IPS-20b (cell line): ENCODE results near the gene ASPG.

Experiments used
- H3K27ac ChIP-seq: one replicate; pipeline ENCODE4 v1.5.1; 2013; ENCODE audit warnings: low read length
- H3K27me3 ChIP-seq: 2 replicates; pipeline ENCODE4 v1.6.1; 2013; ENCODE audit warnings: mild to moderate bottlenecking, low read length, inconsistent platforms; ENCODE audit not compliant: insufficient read depth
- H3K36me3 ChIP-seq: 2 replicates; pipeline ENCODE4 v1.6.1; 2013; ENCODE audit warnings: low read depth, mild to moderate bottlenecking, inconsistent platforms, low read length, moderate library complexity; ENCODE audit not compliant: insufficient read depth
- H3K4me1 ChIP-seq: 2 replicates; pipeline ENCODE4 v1.6.1; 2013; ENCODE audit warnings: mild to moderate bottlenecking, control low read depth, inconsistent platforms, low read length, moderate library complexity; ENCODE audit not compliant: insufficient read depth
- H3K4me3 ChIP-seq: 2 replicates; pipeline ENCODE4 v1.5.1; 2013; ENCODE audit warnings: mild to moderate bottlenecking, low read length, inconsistent platforms
- H3K9ac ChIP-seq: 2 replicates; pipeline ENCODE4 v1.6.1; 2013; ENCODE audit warnings: low read depth, mild to moderate bottlenecking, inconsistent platforms, low read length, moderate library complexity
- H3K9me3 ChIP-seq: 2 replicates; pipeline ENCODE4 v1.6.1; 2013; ENCODE audit warnings: mild to moderate bottlenecking, low read depth, low read length, inconsistent platforms; ENCODE audit not compliant: insufficient read depth

Gene ASPG

GRCh38 chr14:104096318-104096717, 10.8 kb downstream of the ASPG start:
- Histone ChIP-seq H3K9me3 (no peaks in the 10 kb centered on the region), H3K36me3 (no peaks in the 10 kb centered on the region), H3K9ac (no peak overlapping the region), H3K27me3 (no peaks in the 10 kb centered on the region), H3K4me1 (no peaks in the 10 kb centered on the region), H3K4me3 (no peak overlapping the region), H3K27ac (no peak overlapping the region)

- Histone ChIP-seq H3K4me1 (no peaks in the 10 kb centered on the region), H3K27ac (no peak overlapping the region), H3K36me3 (no peaks in the 10 kb centered on the region), H3K4me3 (no peak overlapping the region), H3K27me3 (no peaks in the 10 kb centered on the region), H3K9me3 (no peaks in the 10 kb centered on the region), H3K9ac (no peak overlapping the region)
Observed at GRCh38 chr14:104096751-104097700, 11.5 kb downstream of the ASPG start.

GRCh38 chr14:104098272-104099095, 13.0 kb downstream of the ASPG start:
- Histone ChIP-seq H3K36me3 (no peaks in the 10 kb centered on the region), H3K4me1 (no peaks in the 10 kb centered on the region), H3K9ac (no peak overlapping the region), H3K4me3 (no peak overlapping the region), H3K9me3 (no peaks in the 10 kb centered on the region), H3K27me3 (no peaks in the 10 kb centered on the region), H3K27ac (no peak overlapping the region)

- H3K27me3 ChIP-seq = no peaks in the 10 kb centered on the region
- H3K9ac ChIP-seq = no peak overlapping the region
- H3K4me3 ChIP-seq = no peak overlapping the region
- H3K4me1 ChIP-seq = no peaks in the 10 kb centered on the region
- H3K36me3 ChIP-seq = no peaks in the 10 kb centered on the region
- H3K9me3 ChIP-seq = no peaks in the 10 kb centered on the region
- no peak overlapping the region for H3K27ac ChIP-seq
Observed at GRCh38 chr14:104099096-104100041, 13.9 kb downstream of the ASPG start.

GRCh38 chr14:104100171-104101085, 14.9 kb downstream of the ASPG start:
- no peak overlapping the region for H3K4me3 ChIP-seq
- no peaks in the 10 kb centered on the region for H3K9me3 ChIP-seq
- H3K9ac ChIP-seq = no peak overlapping the region
- H3K4me1 ChIP-seq = no peaks in the 10 kb centered on the region
- no peaks in the 10 kb centered on the region for H3K27me3 ChIP-seq
- no peaks in the 10 kb centered on the region for H3K36me3 ChIP-seq
- H3K27ac ChIP-seq = no peak overlapping the region

- no peaks in the 10 kb centered on the region for H3K4me1 ChIP-seq
- H3K27ac ChIP-seq = no peak overlapping the region
- no peaks in the 10 kb centered on the region for H3K36me3 ChIP-seq
- H3K4me3 ChIP-seq = no peak overlapping the region
- no peaks in the 10 kb centered on the region for H3K9me3 ChIP-seq
- no peak overlapping the region for H3K9ac ChIP-seq
- H3K27me3 ChIP-seq = no peaks in the 10 kb centered on the region
Observed at GRCh38 chr14:104101086-104101621, 15.7 kb downstream of the ASPG start.

GRCh38 chr14:104101651-104102281, 16.3 kb downstream of the ASPG start:
- no peak overlapping the region for H3K27ac ChIP-seq
- H3K9me3 ChIP-seq = no peaks in the 10 kb centered on the region
- H3K4me3 ChIP-seq = no peak overlapping the region
- no peaks in the 10 kb centered on the region for H3K27me3 ChIP-seq
- no peaks in the 10 kb centered on the region for H3K4me1 ChIP-seq
- no peaks in the 10 kb centered on the region for H3K36me3 ChIP-seq
- H3K9ac ChIP-seq = no peak overlapping the region

- Histone ChIP-seq H3K4me1 (no peaks in the 10 kb centered on the region), H3K27me3 (no peaks in the 10 kb centered on the region), H3K9ac (no peak overlapping the region), H3K27ac (no peak overlapping the region), H3K36me3 (no peaks in the 10 kb centered on the region), H3K4me3 (no peak overlapping the region), H3K9me3 (no peaks in the 10 kb centered on the region)
Observed at GRCh38 chr14:104102282-104102914, 16.9 kb downstream of the ASPG start.

GRCh38 chr14:104103061-104103445, 17.6 kb downstream of the ASPG start:
- H3K36me3 ChIP-seq = no peaks in the 10 kb centered on the region
- no peak overlapping the region for H3K27ac ChIP-seq
- no peaks in the 10 kb centered on the region for H3K9me3 ChIP-seq
- H3K4me3 ChIP-seq = no peak overlapping the region
- H3K9ac ChIP-seq = no peak overlapping the region
- no peaks in the 10 kb centered on the region for H3K4me1 ChIP-seq
- H3K27me3 ChIP-seq = no peaks in the 10 kb centered on the region
